ENCODE results near the gene ARL10. TPM values are rescaled to one million over a fixed set of nuclear protein-coding genes. Genes with fewer than 3 reads are reported as not detected.

Gene ARL10
- total and polyA plus RNA-seq, 2 donors from 2014 or later = 2.9 to 6.2 TPM

DNA sequence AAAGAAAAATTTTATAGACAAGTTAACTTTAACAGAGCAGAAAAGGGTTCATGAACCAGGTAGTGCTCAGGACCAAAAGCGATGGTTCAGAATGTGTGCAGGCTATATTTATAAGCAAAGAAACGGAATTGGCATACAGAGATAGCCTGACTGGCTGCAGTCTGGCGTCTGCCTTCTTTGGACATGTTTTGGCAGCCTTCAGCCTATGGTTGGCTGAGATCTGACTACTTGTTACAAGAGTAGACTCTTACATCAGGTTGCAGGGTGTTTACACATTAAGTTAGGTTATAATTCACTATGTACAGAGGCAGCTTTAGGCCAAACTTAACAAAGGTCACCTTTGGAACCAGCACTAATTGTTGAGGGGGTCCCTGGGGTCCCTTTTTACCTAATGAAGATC lies 16.1 kb downstream of the ARL10 start:
- H3K36me3 ChIP-seq (ENCODE audit: control insufficient read depth in 2 of 3, insufficient read depth in 3 of 3, low read length in 3 of 3) = peaks cover 0 to 15% (median 15%) of the 10 kb centered on the region in 3 donors
- DNase-seq (no peak), FAIRE-seq (no peak)
- no peaks in the 10 kb centered on the region for H3K4me1 ChIP-seq (ENCODE audit: control insufficient read depth in 2 of 3, insufficient read depth in 2 of 3, low read depth in 1 of 3, low read length in 3 of 3)
- H3K9me3 ChIP-seq (ENCODE audit: control insufficient read depth in 2 of 3, insufficient read depth in 1 of 3, low read length in 3 of 3) = no peaks in the 10 kb centered on the region
- no peak overlapping the region for H3K27ac ChIP-seq (ENCODE audit: low read depth in 2 of 2, low read length in 2 of 2)
- TF ChIP-seq CTCF (IDR thresholded peaks at IDR 0.05; ENCODE audit: borderline replicate concordance, extremely low read depth, insufficient read depth) = no peak
- intact Hi-C loops (cut with DNase I) = no loop called here
- no peaks in the 10 kb centered on the region for H3K27me3 ChIP-seq (ENCODE audit: control insufficient read depth, insufficient read depth, low read length)
- no peak overlapping the region for H3K4me3 ChIP-seq (ENCODE audit: low read length in 3 of 3)
- H3K9ac ChIP-seq (ENCODE audit: low read length in 3 of 3) = no peak overlapping the region

GRCh38 chr5:176381979-176382378 lies 16.7 kb downstream of the ARL10 start:
- H3K36me3 ChIP-seq (ENCODE audit: control insufficient read depth in 2 of 3, insufficient read depth in 3 of 3, low read length in 3 of 3) = peaks cover 0 to 15% (median 15%) of the 10 kb centered on the region in 3 donors

DNA sequence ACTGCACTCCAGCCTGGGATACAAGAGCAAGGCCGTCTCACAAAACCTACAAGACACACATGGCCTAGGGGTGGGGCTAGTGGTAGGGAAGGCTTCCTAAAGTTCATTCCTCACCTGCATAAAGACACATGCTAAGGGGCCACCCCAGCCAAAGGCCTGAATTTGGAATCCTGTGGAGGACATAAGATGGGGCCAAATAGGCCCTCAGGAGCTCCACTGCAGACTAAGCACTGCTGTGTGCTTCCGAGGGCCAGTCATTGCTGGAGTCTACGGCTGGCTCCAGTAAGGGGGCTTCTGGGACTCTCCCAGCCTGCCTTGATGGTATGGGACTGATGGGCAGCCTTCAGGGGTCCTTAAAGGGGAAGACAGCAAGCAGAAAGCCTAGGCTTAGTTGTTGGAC lies 17.4 kb downstream of the ARL10 start:
- H3K4me1 ChIP-seq (ENCODE audit: control insufficient read depth in 2 of 3, insufficient read depth in 2 of 3, low read depth in 1 of 3, low read length in 3 of 3) = peaks cover 0 to 5% (median 5%) of the 10 kb centered on the region in 3 donors
- no peak overlapping the region for H3K4me3 ChIP-seq (ENCODE audit: low read length in 3 of 3)
- no peak for DNase-seq
- peaks cover 0 to 15% (median 15%) of the 10 kb centered on the region in 3 donors for H3K36me3 ChIP-seq (ENCODE audit: control insufficient read depth in 2 of 3, insufficient read depth in 3 of 3, low read length in 3 of 3)
- TF ChIP-seq CTCF (IDR thresholded peaks at IDR 0.05; ENCODE audit: borderline replicate concordance, extremely low read depth, insufficient read depth) = no peak
- H3K27me3 ChIP-seq (ENCODE audit: control insufficient read depth, insufficient read depth, low read length) = no peaks in the 10 kb centered on the region
- H3K27ac ChIP-seq (ENCODE audit: low read depth in 2 of 2, low read length in 2 of 2) = no peak overlapping the region
- H3K9ac ChIP-seq (ENCODE audit: low read length in 3 of 3) = no peak overlapping the region
- intact Hi-C loops (cut with DNase I) = no loop called here
- no peak for FAIRE-seq
- H3K9me3 ChIP-seq (ENCODE audit: control insufficient read depth in 2 of 3, insufficient read depth in 1 of 3, low read length in 3 of 3) = no peaks in the 10 kb centered on the region

More at GRCh38 chr5:176381979-176382378, 16.7 kb downstream of the ARL10 start:
- no peaks in the 10 kb centered on the region for H3K27me3 ChIP-seq (ENCODE audit: control insufficient read depth, insufficient read depth, low read length)
- no peak overlapping the region for H3K9ac ChIP-seq (ENCODE audit: low read length in 3 of 3)
- no peak for TF ChIP-seq CTCF (IDR thresholded peaks at IDR 0.05; ENCODE audit: borderline replicate concordance, extremely low read depth, insufficient read depth)
- no peak overlapping the region for H3K27ac ChIP-seq (ENCODE audit: low read depth in 2 of 2, low read length in 2 of 2)
- no peak for DNase-seq
- H3K4me3 ChIP-seq (ENCODE audit: low read length in 3 of 3) = no peak overlapping the region
- FAIRE-seq = no peak
- intact Hi-C loops (cut with DNase I) = no loop called here
- H3K9me3 ChIP-seq (ENCODE audit: control insufficient read depth in 2 of 3, insufficient read depth in 1 of 3, low read length in 3 of 3) = no peaks in the 10 kb centered on the region
- H3K4me1 ChIP-seq (ENCODE audit: control insufficient read depth in 2 of 3, insufficient read depth in 2 of 3, low read depth in 1 of 3, low read length in 3 of 3) = no peaks in the 10 kb centered on the region

Measured in kidney (tissue), 14 donors.